GM12878 (cell line): Measurements from ENCODE around the gene PLAAT3. TPM values are rescaled to one million over a fixed set of nuclear protein-coding genes. Genes with fewer than 3 reads are reported as not detected.
"Not testable (repeated sequence)": the region's sequence is repeated elsewhere in the genome, so short reads cannot be mapped to it uniquely, and the experiment has no call there.

Experiments
- ATAC-seq: fragments of 200-7000 bp; cut with Tn5 transposase; 3 replicates; pipeline ENCODE4 v1.9.1; 2020; ENCODE audit warnings: mild to moderate bottlenecking, moderate library complexity
- BruUV-seq: library from RNA; stranded (reverse); fragments of 400-500 nt; replicated peaks from 2 replicates; lab custom pipeline; 2021; lab: Mats Ljungman, UMichigan
- CTCF ChIA-PET: fragments of 300-600 bp; sonication (Branson Sonifier 250); formaldehyde crosslinking; extraction: SDS; loops from one replicate; lab custom pipeline; 2021; ENCODE audit warnings: inconsistent platforms; lab: Yijun Ruan, JAX
- POLR2A ChIA-PET: fragments of 350-600 bp; formaldehyde crosslinking; extraction: SDS; loops from one replicate; lab custom pipeline; 2021; ENCODE audit warnings: inconsistent platforms; lab: Charles Lee
- RAD21 ChIA-PET: fragments of 300-600 bp; sonication (Branson Sonifier 250); formaldehyde crosslinking; loops from one replicate; lab custom pipeline; 2023; ENCODE audit warnings: antibody characterized with exemption; ENCODE audit not compliant: unreplicated experiment; lab: Charles Lee
- SMC1A ChIA-PET: fragments of 300-600 bp; sonication (Branson Sonifier 250); formaldehyde crosslinking; loops from one replicate; lab custom pipeline; 2023; ENCODE audit not compliant: unreplicated experiment, uncharacterized antibody; lab: Charles Lee
- DNase-seq: peaks from one replicate; pipeline ENCODE4 v3.0.0-alpha.2; 2011; ENCODE audit warnings: low read depth, low spot score
- FAIRE-seq: peaks from 3 replicates; lab custom pipeline; 2011; peaks lifted over from hg19 to GRCh38; lab: Jason Lieb, UNC
- H2AFZ ChIP-seq: 2 replicates; pipeline ENCODE4 v1.6.0; 2011; ENCODE audit warnings: low read depth, low read length, control low read depth; ENCODE audit not compliant: control insufficient read depth
- H3K27ac ChIP-seq: 2 replicates; pipeline ENCODE4 v1.5.1; 2011; ENCODE audit warnings: control low read depth; ENCODE audit not compliant: control insufficient read depth, insufficient read depth
- H3K27me3 ChIP-seq, 2 experiments: replicated peaks in 1 of 2; 2 replicates each; pipeline versions ENCODE4 v1.6.0 to v1.6.1; 2011; ENCODE audit warnings: low read length in 1 of 2; ENCODE audit not compliant: control insufficient read depth in 2 of 2, insufficient read depth in 2 of 2
- H3K36me3 ChIP-seq, 2 experiments: 2 replicates each; pipeline ENCODE4 v1.5.1; 2011; ENCODE audit warnings: low read length in 1 of 2; ENCODE audit not compliant: control insufficient read depth in 2 of 2, insufficient read depth in 2 of 2
- H3K4me1 ChIP-seq: 2 replicates; pipeline ENCODE4 v1.6.1; 2011; ENCODE audit warnings: mild to moderate bottlenecking, low read length, moderate library complexity, mixed read lengths; ENCODE audit not compliant: control insufficient read depth, insufficient read depth
- H3K4me2 ChIP-seq: 2 replicates; pipeline ENCODE4 v1.6.0; 2011; ENCODE audit warnings: control low read depth; ENCODE audit not compliant: control insufficient read depth, insufficient read depth
- H3K4me3 ChIP-seq: fragments of 200-600 bp; sonication (generic); 2 replicates; pipeline ENCODE4 v1.5.1; 2016
- H3K79me2 ChIP-seq: 2 replicates; pipeline ENCODE4 v1.6.0; 2011; ENCODE audit warnings: low read length; ENCODE audit not compliant: control insufficient read depth, insufficient read depth
- H3K9ac ChIP-seq: 2 replicates; pipeline ENCODE4 v1.8.0; 2011; ENCODE audit warnings: low read length, control low read depth, mixed read lengths; ENCODE audit not compliant: control insufficient read depth, insufficient read depth
- H3K9me3 ChIP-seq: replicated peaks from 3 replicates; pipeline ENCODE4 v1.5.1; 2011; ENCODE audit warnings: mild to moderate bottlenecking, low read length; ENCODE audit not compliant: control insufficient read depth, insufficient read depth
- H4K20me1 ChIP-seq: 2 replicates; pipeline ENCODE4 v1.6.0; 2011; ENCODE audit not compliant: control insufficient read depth, insufficient read depth
- CBX5 ChIP-seq: sonication (generic); IDR thresholded peaks from 2 replicates; pipeline ENCODE4 v1.6.1; 2016; ENCODE audit warnings: low read depth, moderate library complexity, mild to moderate bottlenecking, inconsistent platforms
- EP300 ChIP-seq, 2 experiments: fragments of 150-350 bp in 1 of 2; IDR thresholded peaks; 2 replicates each; pipeline ENCODE4 v1.6.1; 2011 to 2012; ENCODE audit warnings: low read depth in 2 of 2, low read length in 2 of 2, borderline replicate concordance in 1 of 2, improper control_type of control experiment in 1 of 2, inconsistent platforms in 1 of 2; ENCODE audit not compliant: control insufficient read depth in 1 of 2
- HCFC1 ChIP-seq: fragments of 150-350 bp; IDR thresholded peaks from 2 replicates; pipeline ENCODE4 v1.6.1; 2014; ENCODE audit warnings: low read length
- MEF2B ChIP-seq: fragments of 450-650 bp; IDR thresholded peaks from 2 replicates; pipeline ENCODE4 v1.6.1; 2018; ENCODE audit warnings: mild to moderate bottlenecking, moderate library complexity; ENCODE audit not compliant: partially characterized antibody, poor library complexity, severe bottlenecking
- WRNIP1 ChIP-seq: IDR thresholded peaks from 2 replicates; pipeline ENCODE4 v1.6.1; 2011; ENCODE audit warnings: low read depth, low read length, improper control_type of control experiment, borderline replicate concordance
- ZBTB4 ChIP-seq: fragments of 450-650 bp; formaldehyde crosslinking; IDR thresholded peaks from 2 replicates; pipeline ENCODE4 v1.4.0; 2022; ENCODE audit warnings: mild to moderate bottlenecking, moderate library complexity
- ZNF217 ChIP-seq: fragments of 450-650 bp; IDR thresholded peaks from 2 replicates; pipeline ENCODE4 v1.6.1; 2017; ENCODE audit warnings: antibody characterized with exemption, mild to moderate bottlenecking
- WGBS: methylation state at CpG from one replicate; pipeline ENCODE4 v1.1.6; 2016; ENCODE audit warnings: low lambda C conversion rate; ENCODE audit not compliant: insufficient replicate concordance, insufficient coverage; ENCODE audit errors: missing lambda C conversion rate; 5-methylcytosine and 5-hydroxymethylcytosine counted together
- in situ Hi-C: fragments of 300-500 bp; cut with MboI; formaldehyde crosslinking; loops from 9 replicates; pipeline ENCODE4 v1.14.3; 2018; ENCODE audit warnings: mixed read lengths
- intact Hi-C: fragments of 100-400 bp; cut with micrococcal nuclease; formaldehyde crosslinking; loops from one replicate; pipeline ENCODE4 v1.14.2; 2022; ENCODE audit not compliant: unreplicated experiment
- polyA plus RNA-seq, 11 experiments: library from polyadenylated mRNA; depleted of rRNA in 4 of 11; unstranded in 6 of 11; stranded (reverse) in 5 of 11; fragments of >200 nt; fragmentation: Nextera tagmentation in 4 of 11; fragmentation: Illumina TruSeq in 1 of 11; extraction: Ambion mirVana in 4 of 11; extraction: Trizol in 1 of 11; gene quantifications; 1 replicate in 1 of 11; 2 replicates in 10 of 11; pipeline versions ENCODE4 v1.2.1 to v1.2.3, GENCODE V29; 2011 to 2016; ENCODE audit warnings: inconsistent platforms in 2 of 11, missing spikeins in 2 of 11, low read depth in 1 of 11
- total RNA-seq, 4 experiments: library from RNA; depleted of rRNA in 3 of 4; stranded (reverse); fragments of >200 nt in 3 of 4; fragmentation: Illumina TruSeq in 1 of 4; extraction: Trizol in 1 of 4; gene quantifications; 2 replicates each; pipeline versions ENCODE4 v1.2.1 to v1.2.3, GENCODE V29; 2013 to 2021

Gene PLAAT3
- total and polyA plus RNA-seq, 10 of the 15 experiments (the other 5 are each of a cell fraction or from before 2014, with no cell fraction given), result 4.8 to 37.0 (median 14.8) TPM

- in situ Hi-C loops, result no loop called here
- BruUV-seq, result no TSS peak
- SMC1A ChIA-PET, result interaction anchor here (0.6 to 1.9 kb wide), 4 partner anchors 14 to 318 kb away, joined by 3 to 7 read pairs (median 4); partner anchors contain the start of gene PLAAT4
- Histone ChIP-seq H3K36me3 (no peaks in the 10 kb centered on the region), H2AFZ (no peak overlapping the region), H3K79me2 (no peaks in the 10 kb centered on the region), H3K27me3 (no peaks in the 10 kb centered on the region), H3K9ac (no peak overlapping the region), H3K9me3 (no peaks in the 10 kb centered on the region), H3K27ac (no peak overlapping the region), H3K4me1 (peaks cover 23% of the 10 kb centered on the region), H3K4me2 (no peak overlapping the region), H3K4me3 (no peak overlapping the region), H4K20me1 (no peaks in the 10 kb centered on the region)
- RAD21 ChIA-PET, result interaction anchor here (0.7 kb wide), 2 partner anchors 15 to 642 kb away, joined by 3 read pairs; partner anchors contain the start of gene PLAAT4
- ATAC-seq, result no peak
- CTCF ChIA-PET, result interaction anchor here (1.2 to 1.3 kb wide), 2 partner anchors 14 to 86 kb away, joined by 3 read pairs; partner anchors contain the start of gene PLAAT4
- DNase-seq, result no peak
- 92% methylated on average over 26 of the region's 27 CpGs for WGBS
- POLR2A ChIA-PET, result no interaction called here
- no peak for FAIRE-seq
- TF ChIP-seq MEF2B, result no peak
- TF ChIP-seq EP300 (IDR thresholded peaks at IDR 0.05; ENCODE audit: borderline replicate concordance in 1 of 2, control insufficient read depth in 1 of 2, low read depth in 2 of 2, low read length in 2 of 2), result no peak
- no peak for TF ChIP-seq HCFC1
- no peak for TF ChIP-seq CBX5
- no peak for TF ChIP-seq ZBTB4
- TF ChIP-seq ZNF217, result no peak
- no peak for TF ChIP-seq WRNIP1
- intact Hi-C loops, result no loop called here
These were observed 62.9 kb downstream of the PLAAT3 start for GRCh38 chr11:63551091-63551888.

DNA sequence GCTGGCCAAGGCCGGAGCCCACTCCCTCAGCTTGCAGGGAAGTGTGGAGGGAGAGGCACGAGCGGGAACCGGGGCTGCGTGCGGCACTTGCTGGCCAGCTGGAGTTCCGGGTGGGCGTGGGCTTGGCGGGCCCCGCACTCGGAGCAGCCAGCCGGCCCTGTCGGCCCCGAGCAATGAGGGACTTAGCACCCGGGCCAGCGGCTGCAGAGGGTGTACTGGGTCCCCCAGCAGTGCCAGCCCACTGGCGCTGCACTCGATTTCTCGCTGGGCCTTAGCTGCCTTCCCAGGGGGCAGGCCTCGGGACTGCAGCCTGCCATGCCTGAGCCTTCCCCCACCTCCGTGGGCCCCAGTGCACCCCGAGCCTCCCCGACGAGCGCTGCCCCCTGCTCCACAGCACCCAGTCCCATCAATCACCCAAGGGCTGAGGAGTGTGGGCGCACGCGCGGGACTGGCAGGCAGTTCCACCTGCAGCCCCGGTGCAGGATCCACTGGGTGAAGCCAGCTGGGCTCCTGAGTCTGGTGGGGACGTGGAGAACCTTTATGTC is 64.0 kb downstream of the PLAAT3 start:
- H3K36me3 ChIP-seq, POLR2A ChIA-PET: not testable (repeated sequence)
- 73% methylated on average over 30 of the region's 31 CpGs for WGBS

More for the DNA sequence above, 64.0 kb downstream of the PLAAT3 start:
- H3K4me3 ChIP-seq, H3K27me3 ChIP-seq, RAD21 ChIA-PET, H4K20me1 ChIP-seq, DNase-seq, H3K9me3 ChIP-seq, H3K79me2 ChIP-seq, ATAC-seq, in situ Hi-C loops, H3K9ac ChIP-seq, FAIRE-seq, H3K27ac ChIP-seq, BruUV-seq, CTCF ChIA-PET, H2AFZ ChIP-seq, H3K4me2 ChIP-seq, intact Hi-C loops: not testable (repeated sequence)
- peaks cover 23% of the 10 kb centered on the region for H3K4me1 ChIP-seq
- SMC1A ChIA-PET, result interaction anchor here (1.0 kb wide), 1 partner anchor 33 kb away, joined by 3 read pairs; no protein-coding TSS in a partner anchor
